Medulla oblongata (tissue), 1 donor: ENCODE measurements around the gene NUDT8.
"Not testable (repeated sequence)": the region's sequence is repeated elsewhere in the genome, so short reads cannot be mapped to it uniquely, and the experiment has no call there.

ENCODE experiments used
- DNase-seq: peaks from one replicate; pipeline ENCODE4 v3.0.0-alpha.2; 2015; ENCODE audit errors: extremely low spot score

The NUDT8 gene

GRCh38 chr11:67641338-67642172 is 11.8 kb upstream of the NUDT8 start:
- DNase-seq, result no peak

GRCh38 chr11:67640758-67641337 is 11.1 kb upstream of the NUDT8 start:
- DNase-seq, result no peak

GRCh38 chr11:67640021-67640757 is 10.5 kb upstream of the NUDT8 start:
- DNase-seq, result peak; percentile 66

GRCh38 chr11:67639438-67639859 is 9.7 kb upstream of the NUDT8 start, which contains the start of gene TBX10:
TBX10 (minus strand) TSS chr11:67639763; CDS start chr11:67639472, 291 bp downstream.
- no peak for DNase-seq

GRCh38 chr11:67638535-67639437 is 9.0 kb upstream of the NUDT8 start:
- no peak for DNase-seq

- DNase-seq, result not testable (repeated sequence)
Observed at GRCh38 chr11:67637441-67637840, 7.7 kb upstream of the NUDT8 start.

- no peak for DNase-seq
Observed at GRCh38 chr11:67636962-67637361, 7.2 kb upstream of the NUDT8 start.

GRCh38 chr11:67635231-67635521 is 5.4 kb upstream of the NUDT8 start:
- DNase-seq, result no peak

GRCh38 chr11:67634366-67635230 is 4.9 kb upstream of the NUDT8 start:
- DNase-seq, result no peak

- DNase-seq, result no peak
Observed at GRCh38 chr11:67633758-67634365, 4.1 kb upstream of the NUDT8 start.

- DNase-seq, result no peak
Observed at GRCh38 chr11:67632982-67633755, 3.4 kb upstream of the NUDT8 start.

GRCh38 chr11:67632175-67632981 is 2.6 kb upstream of the NUDT8 start:
- DNase-seq, result no peak

GRCh38 chr11:67631853-67632174 is 2.1 kb upstream of the NUDT8 start:
- no peak for DNase-seq

GRCh38 chr11:67631411-67631810 is 1.7 kb upstream of the NUDT8 start:
- no peak for DNase-seq

GRCh38 chr11:67630943-67631331 is 1.2 kb upstream of the NUDT8 start:
- no peak for DNase-seq

- DNase-seq, result peak; percentile 97
Observed at GRCh38 chr11:67630228-67630942, 648 bp upstream of the NUDT8 start.

- no peak for DNase-seq
Observed at GRCh38 chr11:67628710-67629385, 889 bp downstream of the NUDT8 start.
